Lung microvascular endothelial cell (primary cell): ENCODE data around the gene TOB2. TPM values are rescaled to one million over a fixed set of nuclear protein-coding genes. Genes with fewer than 3 reads are reported as not detected.

Experiments
- DNase-seq, 2 donors: peaks; one replicate each; pipeline versions ENCODE4 v3.0.0 to v3.0.0-alpha.2; 2010; ENCODE audit warnings: low read depth in 2 of 2
- total RNA-seq: library from RNA; depleted of rRNA; stranded (reverse); fragments of >200 nt; gene quantifications from 2 replicates; pipeline ENCODE4 v1.2.1, GENCODE V29; 2014

TOB2 gene
- total RNA-seq, 1 donor from 2014 or later = 16.5 TPM

DNA sequence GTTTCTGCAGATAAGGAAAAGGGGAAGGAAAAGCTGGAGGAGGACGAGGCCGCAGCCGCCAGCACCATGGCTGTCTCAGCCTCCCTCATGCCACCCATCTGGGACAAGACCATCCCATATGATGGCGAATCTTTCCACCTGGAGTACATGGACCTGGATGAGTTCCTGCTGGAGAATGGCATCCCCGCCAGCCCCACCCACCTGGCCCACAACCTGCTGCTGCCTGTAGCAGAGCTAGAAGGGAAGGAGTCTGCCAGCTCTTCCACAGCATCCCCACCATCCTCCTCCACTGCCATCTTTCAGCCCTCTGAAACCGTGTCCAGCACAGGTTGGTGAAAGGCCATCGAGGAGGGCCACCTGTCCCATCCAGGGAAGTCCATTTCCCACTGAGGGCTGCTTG lies 59.3 kb downstream of the TOB2 start:
- no peak for DNase-seq

DNA sequence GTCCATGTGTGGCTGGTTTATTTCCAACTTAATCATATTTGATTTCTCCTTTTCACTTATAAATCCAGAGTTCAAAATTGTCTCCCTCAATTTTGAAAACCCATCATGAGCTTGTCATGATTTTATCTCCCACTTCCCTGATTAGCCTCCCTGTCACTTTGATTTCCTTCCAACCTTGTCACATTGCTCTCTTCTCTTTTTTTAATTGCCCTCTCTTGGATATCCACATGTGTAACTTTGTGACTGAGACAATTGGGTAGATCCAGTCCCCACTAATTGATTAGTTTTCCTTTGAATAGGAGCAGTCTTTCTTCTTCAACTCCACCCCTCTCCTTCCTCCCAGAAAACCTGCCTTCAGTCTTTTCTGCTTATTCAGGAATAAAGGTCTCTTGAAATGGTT lies 62.5 kb downstream of the TOB2 start:
- DNase-seq = no peak

Other genes starting within 250 kb of the TOB2 start
- 17.0 and 21.6 TPM in 2 replicates for gene L3MBTL2, start 241.5 kb downstream of the TOB2 start, total RNA-seq
- gene CHADL, start 205.9 kb downstream of the TOB2 start, total RNA-seq = 0.44 and 0.60 TPM in 2 replicates
- 58.2 and 73.0 TPM in 2 replicates for gene RANGAP1, start 160.6 kb downstream of the TOB2 start, total RNA-seq
- 34.9 and 53.6 TPM in 2 replicates for gene ZC3H7B, start 145.3 kb downstream of the TOB2 start, total RNA-seq
- 2.6 and 3.6 TPM in 2 replicates for gene TEF, start 64.9 kb downstream of the TOB2 start, total RNA-seq
- gene PHF5A, start 21.9 kb upstream of the TOB2 start, total RNA-seq = 63.2 and 66.1 TPM in 2 replicates
- 60.4 and 81.0 TPM in 2 replicates for gene ACO2, start 22.3 kb upstream of the TOB2 start, total RNA-seq
- 9.3 and 9.6 TPM in 2 replicates for gene POLR3H, start 97.7 kb upstream of the TOB2 start, total RNA-seq
- not detected in 2 replicates for gene CSDC2, start 114.2 kb upstream of the TOB2 start, total RNA-seq
- 2.2 and 2.6 TPM in 2 replicates for gene PMM1, start 143.0 kb upstream of the TOB2 start, total RNA-seq
- 11.6 and 15.3 TPM in 2 replicates for gene DESI1, start 174.2 kb upstream of the TOB2 start, total RNA-seq
- gene XRCC6, start 174.5 kb upstream of the TOB2 start, total RNA-seq = 215 and 281 TPM in 2 replicates
- 58.0 and 77.6 TPM in 2 replicates for gene SNU13, start 242.1 kb upstream of the TOB2 start, total RNA-seq